SK-N-SH (cell line): ENCODE results near the gene ADAMTS10. TPM values are rescaled to one million over a fixed set of nuclear protein-coding genes. Genes with fewer than 3 reads are reported as not detected.
"Not testable (repeated sequence)": the region's sequence is repeated elsewhere in the genome, so short reads cannot be mapped to it uniquely, and the experiment has no call there.

Experiments used
- CTCF ChIA-PET: fragments of 300-600, 350-600 bp; formaldehyde crosslinking; extraction: SDS; loops from one replicate; lab custom pipeline; 2021; lab: Yijun Ruan, JAX
- POLR2A ChIA-PET: fragments of 350-600 bp; sonication (Branson Sonifier 250); formaldehyde crosslinking; extraction: SDS; loops from one replicate; lab custom pipeline; 2020; ENCODE audit warnings: antibody characterized with exemption, inconsistent platforms; lab: Yijun Ruan, JAX
- DNase-seq: peaks from one replicate; pipeline ENCODE4 v3.0.0; 2012
- H2AFZ ChIP-seq: fragments of 200-600 bp; sonication (generic); 2 replicates; pipeline ENCODE4 v1.8.1; 2016; ENCODE audit warnings: antibody characterized with exemption, mild to moderate bottlenecking, low read depth
- H3F3A ChIP-seq: fragments of 200-600 bp; sonication (generic); replicated peaks from 2 replicates; pipeline ENCODE3; 2016; ENCODE audit warnings: antibody characterized with exemption, mild to moderate bottlenecking; ENCODE audit not compliant: insufficient read depth
- H3K27ac ChIP-seq, 2 experiments: fragments of 200-500 bp in 1 of 2; fragments of 200-600 bp in 1 of 2; sonication (Bioruptor generic) in 1 of 2; sonication (generic), shearing (Covaris generic) in 1 of 2; 2 replicates each; pipeline versions ENCODE4 v1.5.1 to v1.6.1; 2014 to 2016; ENCODE audit warnings: low read depth in 2 of 2, inconsistent platforms in 1 of 2, low read length in 1 of 2, mild to moderate bottlenecking in 1 of 2, mixed read lengths in 1 of 2
- H3K27me3 ChIP-seq: fragments of 200-600 bp; sonication (generic), shearing (Covaris generic); 2 replicates; pipeline ENCODE4 v1.6.1; 2016; ENCODE audit warnings: mixed run types; ENCODE audit not compliant: insufficient read depth
- H3K36me3 ChIP-seq, 2 experiments: fragments of 200-500 bp in 1 of 2; fragments of 200-600 bp in 1 of 2; sonication (Bioruptor generic) in 1 of 2; sonication (generic) in 1 of 2; replicated peaks in 1 of 2; 2 replicates each; pipeline versions ENCODE3 to v1.5.1; 2014 to 2016; ENCODE audit warnings: low read length in 1 of 2, mild to moderate bottlenecking in 1 of 2; ENCODE audit not compliant: insufficient read depth in 2 of 2, control insufficient read depth in 1 of 2
- H3K4me1 ChIP-seq, 2 experiments: fragments of 200-500 bp in 1 of 2; fragments of 200-600 bp in 1 of 2; sonication (Bioruptor generic) in 1 of 2; sonication (generic), shearing (Covaris generic) in 1 of 2; 2 replicates each; pipeline versions ENCODE4 v1.5.1 to v1.6.1; 2014 to 2016; ENCODE audit warnings: low read depth in 1 of 2, low read length in 1 of 2, mixed run types in 1 of 2; ENCODE audit not compliant: insufficient read depth in 2 of 2, control insufficient read depth in 1 of 2
- H3K4me2 ChIP-seq: fragments of 200-600 bp; sonication (generic), shearing (Covaris generic); 2 replicates; pipeline ENCODE4 v1.6.1; 2017; ENCODE audit warnings: mixed run types
- H3K4me3 ChIP-seq, 2 experiments: fragments of 200-500 bp in 1 of 2; fragments of 200-600 bp in 1 of 2; sonication (Bioruptor generic) in 1 of 2; sonication (generic), shearing (Covaris generic) in 1 of 2; 2 replicates each; pipeline versions ENCODE4 v1.5.1 to v1.8.1; 2014 to 2016; ENCODE audit warnings: low read depth in 2 of 2, inconsistent platforms in 1 of 2, low read length in 1 of 2, mild to moderate bottlenecking in 1 of 2, mixed read lengths in 1 of 2, moderate library complexity in 1 of 2
- H3K79me2 ChIP-seq: fragments of 200-600 bp; sonication (generic); 2 replicates; pipeline ENCODE4 v1.8.1; 2017; ENCODE audit warnings: mild to moderate bottlenecking; ENCODE audit not compliant: insufficient read depth
- H3K9ac ChIP-seq: fragments of 200-600 bp; sonication (generic); 2 replicates; pipeline ENCODE4 v1.6.1; 2017; ENCODE audit warnings: mixed run types
- H3K9me2 ChIP-seq: fragments of 200-600 bp; sonication (generic); 2 replicates; pipeline ENCODE4 v1.6.1; 2017; ENCODE audit warnings: mixed run types
- H3K9me3 ChIP-seq: fragments of 200-600 bp; sonication (generic); 2 replicates; pipeline ENCODE4 v1.6.1; 2017; ENCODE audit warnings: mixed run types, mild to moderate bottlenecking, moderate library complexity
- H4K20me1 ChIP-seq: fragments of 200-600 bp; sonication (generic); 2 replicates; pipeline ENCODE4 v1.6.1; 2017; ENCODE audit warnings: mild to moderate bottlenecking, mixed run types; ENCODE audit not compliant: insufficient read depth
- CTCF ChIP-seq: fragments of 200-600 bp; sonication (generic); IDR thresholded peaks from 2 replicates; pipeline ENCODE4 v1.6.1; 2017; ENCODE audit warnings: antibody characterized with exemption, mild to moderate bottlenecking, moderate library complexity
- EP300 ChIP-seq, 2 experiments: IDR thresholded peaks; 2 replicates each; pipeline versions ENCODE4 v1.4.0 to v1.6.1; 2012; ENCODE audit warnings: borderline replicate concordance in 1 of 2, low read depth in 1 of 2, low read length in 1 of 2
- EZH2phosphoT487 ChIP-seq: fragments of 200-600 bp; sonication (generic); IDR thresholded peaks from 2 replicates; pipeline ENCODE4 v1.6.1; 2017; ENCODE audit warnings: low read depth, mixed run types, mild to moderate bottlenecking, antibody characterized with exemption, moderate library complexity, borderline replicate concordance
- FOSL2 ChIP-seq: IDR thresholded peaks from 2 replicates; pipeline ENCODE4 v1.4.0; 2012; ENCODE audit warnings: low read depth, mild to moderate bottlenecking, moderate library complexity, borderline replicate concordance
- FOXJ3 ChIP-seq: sonication (generic); formaldehyde crosslinking; IDR thresholded peaks from 2 replicates; pipeline ENCODE4 v1.5.1; 2020; ENCODE audit warnings: mild to moderate bottlenecking, missing genetic modification reagents
- FOXM1 ChIP-seq: IDR thresholded peaks from 2 replicates; pipeline ENCODE4 v1.4.0; 2012; ENCODE audit warnings: low read depth, mild to moderate bottlenecking
- GATA2 ChIP-seq: sonication (generic); formaldehyde crosslinking; IDR thresholded peaks from 2 replicates; pipeline ENCODE4 v1.5.0; 2020; ENCODE audit warnings: mild to moderate bottlenecking, missing genetic modification reagents
- JUND ChIP-seq: IDR thresholded peaks from 2 replicates; pipeline ENCODE4 v1.4.0; 2012
- NFIC ChIP-seq: IDR thresholded peaks from 2 replicates; pipeline ENCODE4 v1.4.0; 2012; ENCODE audit warnings: borderline replicate concordance
- NRF1 ChIP-seq: IDR thresholded peaks from 2 replicates; pipeline ENCODE4 v1.6.1; 2012; ENCODE audit warnings: low read depth, mild to moderate bottlenecking, low read length
- RCOR1 ChIP-seq: fragments of 150-350 bp; IDR thresholded peaks from 2 replicates; pipeline ENCODE4 v1.6.1; 2017; ENCODE audit warnings: antibody characterized with exemption, low read length
- RFX5 ChIP-seq: IDR thresholded peaks from 2 replicates; pipeline ENCODE4 v1.6.1; 2012; ENCODE audit warnings: mild to moderate bottlenecking, improper control_type of control experiment, low read length
- SMC3 ChIP-seq: IDR thresholded peaks from 2 replicates; pipeline ENCODE4 v1.6.1; 2012; ENCODE audit warnings: low read depth, low read length, improper control_type of control experiment
- TEAD4 ChIP-seq: IDR thresholded peaks from 2 replicates; pipeline ENCODE4 v1.4.0; 2012; ENCODE audit warnings: mild to moderate bottlenecking, borderline replicate concordance; ENCODE audit not compliant: insufficient read depth
- USF1 ChIP-seq: IDR thresholded peaks from 2 replicates; pipeline ENCODE4 v1.4.0; 2012; ENCODE audit warnings: low read depth, borderline replicate concordance
- USF2 ChIP-seq: fragments of 150-350 bp; IDR thresholded peaks from 2 replicates; pipeline ENCODE4 v1.6.1; 2017; ENCODE audit warnings: antibody characterized with exemption, low read length, low read depth, borderline replicate concordance
- ZBTB33 ChIP-seq: IDR thresholded peaks from 2 replicates; pipeline ENCODE4 v1.4.0; 2012; ENCODE audit warnings: low read depth, borderline replicate concordance
- WGBS: methylation state at CpG from one replicate; pipeline ENCODE4 v1.1.6; 2017; ENCODE audit warnings: low lambda C conversion rate; 5-methylcytosine and 5-hydroxymethylcytosine counted together
- polyA plus RNA-seq, 3 experiments: library from polyadenylated mRNA; depleted of rRNA; stranded (reverse); fragments of >200 nt; gene quantifications; 2 replicates each; pipeline ENCODE4 v1.2.3, GENCODE V29; 2012

ADAMTS10 gene
- polyA plus RNA-seq, 1 of the 3 experiments (the other 2 are of a cell fraction) = 3.6 TPM

GRCh38 chr19:8617984-8618383, 7.5 kb upstream of the ADAMTS10 start:
- H3F3A ChIP-seq = peaks cover 3% of the 10 kb centered on the region

GRCh38 chr19:8617325-8617724, 6.8 kb upstream of the ADAMTS10 start:
- H3K9me2 ChIP-seq, H3F3A ChIP-seq, H3K4me1 ChIP-seq, H3K4me2 ChIP-seq, POLR2A ChIA-PET, H3K27ac ChIP-seq, H3K79me2 ChIP-seq, H4K20me1 ChIP-seq, H3K9ac ChIP-seq, DNase-seq, H3K4me3 ChIP-seq, H3K9me3 ChIP-seq, H3K36me3 ChIP-seq, H2AFZ ChIP-seq: not testable (repeated sequence)
- CTCF ChIA-PET = interaction anchor here (0.5 to 13.7 kb wide), 5 partner anchors 13 to 39 kb away, joined by 3 to 112 read pairs (median 17); partner anchors contain the start of gene MYO1F
- peaks cover 53% of the 10 kb centered on the region; the same call in 1 of the 2 replicates for H3K27me3 ChIP-seq
- 27% methylated on average over 15 of the region's 15 CpGs for WGBS

More at GRCh38 chr19:8617984-8618383, 7.5 kb upstream of the ADAMTS10 start:
- TF ChIP-seq ZBTB33 (no peak), EZH2phosphoT487 (no peak), FOXM1 (no peak), FOXJ3 (CRISPR knock-in tag) (no peak), NRF1 (no peak), USF1 (no peak), RFX5 (no peak), GATA2 (CRISPR knock-in tag) (no peak), NFIC (no peak), TEAD4 (no peak), EP300 (IDR thresholded peaks at IDR 0.05; ENCODE audit: borderline replicate concordance in 1 of 2, low read depth in 1 of 2, low read length in 1 of 2) (no peak), USF2 (no peak), SMC3 (no peak), RCOR1 (no peak), FOSL2 (no peak), CTCF (no peak), JUND (no peak)
- Histone ChIP-seq H3K9me2 (no peaks in the 10 kb centered on the region), H3K4me1 (no peaks in the 10 kb centered on the region), H2AFZ (no peak overlapping the region), H3K36me3 (no peaks in the 10 kb centered on the region), H4K20me1 (no peaks in the 10 kb centered on the region), H3K27me3 (peaks cover 53% of the 10 kb centered on the region; the same call in 1 of the 2 replicates), H3K4me2 (no peak overlapping the region), H3K27ac (no peak overlapping the region), H3K9me3 (no peaks in the 10 kb centered on the region), H3K79me2 (no peaks in the 10 kb centered on the region), H3K4me3 (no peak overlapping the region), H3K9ac (no peak overlapping the region)
- WGBS = 27% methylated on average over 4 of the region's 4 CpGs
- ChIA-PET CTCF (interaction anchor here (0.5 to 13.7 kb wide), 2 partner anchors 38 to 39 kb away, joined by 3 to 112 read pairs; partner anchors contain the start of gene MYO1F), POLR2A (no interaction called here)
- no peak for DNase-seq
